ENCODE measurements around the gene ERC2. TPM values are rescaled to one million over a fixed set of nuclear protein-coding genes. Genes with fewer than 3 reads are reported as not detected.

Gene ERC2
- total RNA-seq, 1 donor from 2014 or later: 7.4 TPM

- Histone ChIP-seq H2AFZ (ENCODE audit: low read depth, low read length) (no peak overlapping the region), H3K9ac (ENCODE audit: low read length) (no peak overlapping the region), H3K9me3 (ENCODE audit: insufficient read depth, low read depth, low read length) (no peaks in the 10 kb centered on the region), H3K4me1 (ENCODE audit: insufficient read depth, low read length) (no peaks in the 10 kb centered on the region), H3K4me2 (ENCODE audit: low read length) (no peak overlapping the region), H3K36me3 (ENCODE audit: insufficient read depth, low read length) (no peaks in the 10 kb centered on the region), H3K27me3 (ENCODE audit: insufficient read depth, low read length) (no peaks in the 10 kb centered on the region), H3K4me3 (ENCODE audit: insufficient read depth, low read depth, low read length) (no peak overlapping the region), H3K27ac (ENCODE audit: low read depth, low read length) (no peak overlapping the region), H3K79me2 (ENCODE audit: insufficient read depth, low read length) (no peaks in the 10 kb centered on the region), H4K20me1 (ENCODE audit: insufficient read depth, low read length) (no peaks in the 10 kb centered on the region)
- peak overlapping the region; percentile 35 for H3K27ac Mint-ChIP-seq (ENCODE audit: unreplicated experiment)
- DNase-seq (ENCODE audit: low read depth) (no peak), FAIRE-seq (no peak)
- H3K9me3 Mint-ChIP-seq (ENCODE audit: unreplicated experiment): no peaks in the 10 kb centered on the region
- H3K36me3 Mint-ChIP-seq (ENCODE audit: low read depth, unreplicated experiment): no peaks in the 10 kb centered on the region
- peaks cover 15% of the 10 kb centered on the region for H3K4me1 Mint-ChIP-seq (ENCODE audit: low read depth, unreplicated experiment)
- H3K4me3 Mint-ChIP-seq (ENCODE audit: unreplicated experiment): no peak overlapping the region
- no peaks in the 10 kb centered on the region for H3K27me3 Mint-ChIP-seq (ENCODE audit: low read depth, unreplicated experiment)
- TF ChIP-seq EZH2 (IDR thresholded peaks at IDR 0.05; ENCODE audit: insufficient read depth, low read length) (no peak), CTCF (IDR thresholded peaks at IDR 0.05; ENCODE audit: insufficient read depth, low read depth, low read length) (no peak)
These were observed 245.4 kb downstream of the ERC2 start for GRCh38 chr3:56222866-56223265.

GRCh38 chr3:56219894-56220805, 248.1 kb downstream of the ERC2 start:
- TF ChIP-seq EZH2 (IDR thresholded peaks at IDR 0.05; ENCODE audit: insufficient read depth, low read length): no peak
- no peak for TF ChIP-seq CTCF (IDR thresholded peaks at IDR 0.05; ENCODE audit: insufficient read depth, low read depth, low read length)
- H3K27me3 ChIP-seq (ENCODE audit: insufficient read depth, low read length): no peaks in the 10 kb centered on the region
- no peaks in the 10 kb centered on the region for H3K4me1 ChIP-seq (ENCODE audit: insufficient read depth, low read length)
- no peak overlapping the region for H3K27ac ChIP-seq (ENCODE audit: low read depth, low read length)
- H3K27me3 Mint-ChIP-seq (ENCODE audit: low read depth, unreplicated experiment): no peaks in the 10 kb centered on the region
- H4K20me1 ChIP-seq (ENCODE audit: insufficient read depth, low read length): no peaks in the 10 kb centered on the region
- H3K4me3 Mint-ChIP-seq (ENCODE audit: unreplicated experiment): no peak overlapping the region
- H3K4me3 ChIP-seq (ENCODE audit: insufficient read depth, low read depth, low read length): no peak overlapping the region
- H3K9me3 Mint-ChIP-seq (ENCODE audit: unreplicated experiment): no peaks in the 10 kb centered on the region
- no peak overlapping the region for H3K9ac ChIP-seq (ENCODE audit: low read length)
- H3K36me3 ChIP-seq (ENCODE audit: insufficient read depth, low read length): no peaks in the 10 kb centered on the region
- H3K36me3 Mint-ChIP-seq (ENCODE audit: low read depth, unreplicated experiment): no peaks in the 10 kb centered on the region
- peak overlapping the region; percentile 50 for H3K27ac Mint-ChIP-seq (ENCODE audit: unreplicated experiment)
- DNase-seq (ENCODE audit: low read depth) (no peak), FAIRE-seq (no peak)
- no peak overlapping the region for H3K4me2 ChIP-seq (ENCODE audit: low read length)
- H2AFZ ChIP-seq (ENCODE audit: low read depth, low read length): no peak overlapping the region
- no peaks in the 10 kb centered on the region for H3K79me2 ChIP-seq (ENCODE audit: insufficient read depth, low read length)
- H3K4me1 Mint-ChIP-seq (ENCODE audit: low read depth, unreplicated experiment): peaks cover 15% of the 10 kb centered on the region
- no peaks in the 10 kb centered on the region for H3K9me3 ChIP-seq (ENCODE audit: insufficient read depth, low read depth, low read length)

Data from astrocyte (in vitro differentiated cells and primary cell).